Erythroblast (primary cell): ENCODE data around the gene RPP25.

Source experiments
- GATA1 ChIP-seq: IDR thresholded peaks from 2 replicates; pipeline ENCODE4 v1.6.1; 2011; ENCODE audit warnings: low read depth, mild to moderate bottlenecking, control low read depth, low read length, moderate library complexity
- POLR2A ChIP-seq: IDR thresholded peaks from 2 replicates; pipeline ENCODE4 v1.6.1; 2011; ENCODE audit warnings: mild to moderate bottlenecking, low read length

DNA sequence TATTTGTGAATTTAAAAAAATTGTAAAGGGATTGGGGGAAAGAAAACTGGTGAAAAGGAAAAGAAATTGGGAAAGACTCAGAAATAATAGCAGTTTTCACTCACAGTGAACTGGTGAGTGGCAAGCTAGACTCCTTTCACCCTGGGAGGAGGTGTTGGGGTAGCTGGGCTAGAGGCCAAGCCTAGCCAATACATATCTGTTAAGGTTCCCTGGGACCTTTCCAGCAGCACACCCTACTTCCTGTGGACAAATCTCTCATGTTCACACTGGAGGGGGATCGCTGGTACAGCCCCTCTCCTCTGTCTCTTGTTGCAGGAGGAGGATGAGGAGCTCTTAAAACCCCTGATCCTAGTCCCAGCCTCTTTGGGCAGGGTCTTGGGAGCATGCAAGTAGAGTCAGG lies 3.7 kb upstream of the RPP25 start:
- TF ChIP-seq POLR2A (no peak), GATA1 (no peak)
